IPS-NIHi7 (cell line): ENCODE results near the gene SCUBE1.
A peak's percentile ranks its signal among the peaks of the same experiment; 100 is the strongest.

Source experiments
- DNase-seq: peaks from one replicate; pipeline ENCODE4 v3.0.0; 2012; ENCODE audit warnings: mixed read lengths; ENCODE audit errors: extremely low spot score

SCUBE1 gene

DNA sequence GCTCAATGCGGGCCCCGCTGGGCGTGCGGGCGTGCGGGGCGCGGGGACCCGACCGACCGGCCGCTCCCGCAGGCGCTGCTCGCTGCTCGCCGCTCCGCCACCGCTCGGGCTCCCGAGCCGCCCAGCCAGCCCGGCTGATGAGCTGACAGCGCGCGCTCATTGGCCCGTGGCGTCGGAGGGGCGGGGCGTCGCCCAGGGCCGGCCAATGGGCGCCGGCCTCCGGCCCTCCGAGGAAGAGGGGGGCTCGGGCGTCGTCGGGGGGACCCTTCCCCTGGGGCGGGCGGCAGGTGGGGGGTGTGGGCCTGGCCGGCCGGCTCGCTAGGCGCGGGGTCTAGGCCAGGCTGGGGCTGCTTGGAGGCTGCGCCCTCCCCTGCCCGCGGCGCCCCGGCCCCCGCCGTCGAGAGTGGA, at the start of gene SCUBE1:
TSS of gene SCUBE1 (minus strand) at position 111 of the 408 bp plus-strand sequence. CDS start 111 bp downstream, outside the sequence.
- DNase-seq, result peak; percentile 98

DNA sequence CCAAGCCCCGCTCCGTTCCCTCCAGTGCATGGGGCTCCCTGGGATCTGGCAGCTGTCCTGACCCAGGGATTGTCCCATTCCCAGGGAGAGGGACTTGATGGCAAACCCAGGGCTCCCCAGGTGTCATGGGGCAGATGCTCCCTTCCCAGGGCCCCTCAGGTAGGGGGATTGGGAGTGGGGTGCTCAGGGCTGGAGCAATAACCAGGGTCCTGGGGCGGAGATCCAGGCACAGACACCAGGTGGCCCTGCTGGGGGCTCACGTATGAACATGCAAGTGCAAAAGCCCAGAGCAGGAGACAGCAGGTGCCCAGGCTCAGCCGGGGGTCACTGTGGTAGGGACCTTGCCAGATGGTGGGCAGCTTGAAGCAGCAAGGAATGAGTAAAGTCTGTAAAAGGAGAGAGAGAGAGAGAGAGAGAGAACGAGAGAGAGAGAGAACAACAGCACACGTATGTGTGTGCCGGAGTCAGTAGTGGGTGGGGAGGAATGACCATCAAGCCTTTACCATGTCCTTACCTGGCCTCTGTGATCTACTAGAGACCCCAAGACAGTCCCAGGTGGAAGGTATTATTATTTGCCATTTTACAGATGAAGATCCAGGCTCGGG, 49.3 kb upstream of the SCUBE1 start:
- DNase-seq, result no peak

DNA sequence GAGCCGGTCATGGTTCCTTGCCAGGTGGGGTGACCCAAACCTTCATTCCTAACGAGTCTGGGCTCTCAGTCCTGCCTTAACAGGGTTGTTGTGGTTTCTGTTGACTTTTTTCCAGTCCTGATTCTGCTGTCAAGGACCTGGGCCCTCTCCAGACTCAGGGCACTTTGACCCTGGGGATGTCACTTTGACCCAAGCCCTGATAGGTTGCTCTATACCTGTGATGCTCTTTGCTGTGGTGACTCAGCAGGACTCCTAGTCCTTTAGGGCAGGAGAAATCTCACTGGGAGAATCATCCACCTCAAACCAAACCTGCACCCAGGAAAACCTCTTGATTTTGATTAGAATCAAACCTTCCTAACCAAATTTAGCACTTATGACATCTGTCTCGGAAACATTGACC, 48.1 kb upstream of the SCUBE1 start:
- no peak for DNase-seq

DNA sequence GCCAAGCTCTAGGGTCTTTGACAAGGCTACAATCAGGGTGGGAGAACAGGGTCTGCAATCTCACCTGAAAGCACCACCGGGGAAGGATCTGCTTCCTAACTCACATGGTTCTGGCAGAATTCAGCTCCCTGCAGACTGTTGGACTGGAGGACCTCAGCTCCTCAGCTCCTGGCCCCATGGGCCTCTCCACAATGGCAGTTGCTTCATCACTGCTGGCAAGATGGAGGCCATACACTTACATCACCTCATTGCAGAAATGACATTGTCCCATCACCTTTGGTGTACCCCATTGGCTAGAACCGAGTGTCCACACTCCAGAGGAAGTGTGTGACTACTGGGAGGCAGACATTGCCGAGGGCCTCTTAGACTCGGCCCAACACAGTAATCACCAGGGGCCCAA, 47.7 kb upstream of the SCUBE1 start:
- DNase-seq, result no peak

DNA sequence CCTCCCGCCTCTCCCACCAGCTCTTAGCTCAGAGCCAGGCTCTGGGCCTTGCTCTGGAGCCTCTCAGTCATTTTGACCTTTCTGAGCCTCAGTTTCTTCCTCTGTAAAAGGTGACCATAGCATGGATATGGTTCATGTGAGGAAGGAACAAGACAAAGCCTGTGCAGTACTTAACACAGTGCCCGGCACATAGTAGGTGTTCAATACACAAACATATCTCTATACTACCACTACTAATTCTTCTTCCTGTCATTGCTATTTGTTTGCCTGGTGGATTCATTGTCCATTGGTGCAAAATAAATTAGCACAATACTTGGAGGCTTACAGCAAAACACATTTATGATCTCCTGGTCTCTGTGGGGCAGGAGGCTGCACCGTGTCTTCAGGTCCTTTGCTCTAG, 47.0 kb upstream of the SCUBE1 start:
- no peak for DNase-seq

DNA sequence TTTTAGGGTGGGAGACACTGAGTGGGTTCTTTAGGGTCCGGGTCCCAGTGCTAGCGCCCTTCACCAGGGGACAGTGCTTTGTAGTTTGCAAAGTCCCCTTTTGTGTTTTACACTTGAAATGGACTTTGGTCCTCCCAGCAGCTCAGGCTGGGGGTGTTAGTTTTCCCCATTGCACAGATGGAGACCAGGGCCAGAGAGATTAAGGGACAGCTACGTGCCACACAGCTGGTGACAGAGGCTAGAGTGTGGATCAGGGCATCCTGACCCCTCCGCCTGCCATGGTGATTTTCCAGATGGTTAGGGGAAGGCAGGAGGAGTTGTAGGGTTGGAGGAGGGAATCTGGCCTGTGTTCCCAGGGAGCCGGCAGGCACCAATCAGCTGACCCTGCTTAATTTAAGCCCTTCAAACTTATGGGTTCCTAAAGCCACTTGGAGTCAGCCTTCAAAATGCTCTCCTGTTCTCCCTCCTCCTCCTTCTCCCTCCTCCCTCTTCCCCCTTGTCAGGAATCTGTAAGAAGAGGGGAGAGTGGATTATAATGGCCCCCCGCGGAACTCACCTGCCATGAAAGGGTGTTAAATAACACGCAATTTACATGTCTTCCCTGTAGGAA, 46.2 kb upstream of the SCUBE1 start:
- DNase-seq, result no peak

DNA sequence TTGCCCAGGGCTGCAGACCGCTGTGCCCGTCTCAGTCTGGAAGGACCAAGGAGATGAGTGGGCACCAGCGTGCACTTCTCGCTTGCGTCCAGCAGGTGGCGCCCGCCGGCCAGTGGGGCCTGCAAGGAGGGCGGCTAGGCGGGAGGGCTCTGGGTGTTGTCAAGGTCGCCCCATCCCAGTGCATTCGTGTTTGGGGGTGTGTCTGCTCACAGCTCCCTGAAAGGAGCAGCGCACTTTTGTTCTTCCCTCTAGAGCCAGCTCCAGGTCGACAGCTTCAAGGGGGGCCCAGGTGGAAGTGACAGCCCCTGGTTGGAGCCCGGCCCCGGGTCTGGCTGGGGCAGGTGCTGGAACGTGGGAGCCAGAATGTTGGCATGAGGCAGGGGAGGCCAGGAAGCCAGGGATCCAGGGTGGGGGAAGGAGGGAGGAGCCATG, 45.3 kb upstream of the SCUBE1 start:
- peak; percentile 92 for DNase-seq

DNA sequence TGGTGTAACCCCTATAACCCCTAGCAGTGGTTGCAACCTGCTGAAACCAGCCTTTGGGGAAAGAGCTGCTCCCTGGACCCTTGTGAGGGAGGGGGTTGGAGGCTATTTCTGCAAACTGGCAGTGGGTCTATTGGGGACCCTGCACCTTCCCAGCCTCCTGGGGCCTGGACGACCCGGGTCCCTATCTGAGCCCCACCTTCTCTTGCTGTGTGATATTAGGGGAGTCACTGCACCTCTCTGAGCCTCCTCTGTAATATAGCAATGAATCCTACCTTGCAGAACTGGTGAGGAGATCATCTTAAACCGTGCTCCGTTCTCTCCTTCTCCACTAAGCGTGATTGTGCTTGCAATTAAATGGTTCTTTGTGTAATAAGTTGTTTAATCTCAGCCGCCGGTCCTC, 44.6 kb upstream of the SCUBE1 start:
- no peak for DNase-seq

DNA sequence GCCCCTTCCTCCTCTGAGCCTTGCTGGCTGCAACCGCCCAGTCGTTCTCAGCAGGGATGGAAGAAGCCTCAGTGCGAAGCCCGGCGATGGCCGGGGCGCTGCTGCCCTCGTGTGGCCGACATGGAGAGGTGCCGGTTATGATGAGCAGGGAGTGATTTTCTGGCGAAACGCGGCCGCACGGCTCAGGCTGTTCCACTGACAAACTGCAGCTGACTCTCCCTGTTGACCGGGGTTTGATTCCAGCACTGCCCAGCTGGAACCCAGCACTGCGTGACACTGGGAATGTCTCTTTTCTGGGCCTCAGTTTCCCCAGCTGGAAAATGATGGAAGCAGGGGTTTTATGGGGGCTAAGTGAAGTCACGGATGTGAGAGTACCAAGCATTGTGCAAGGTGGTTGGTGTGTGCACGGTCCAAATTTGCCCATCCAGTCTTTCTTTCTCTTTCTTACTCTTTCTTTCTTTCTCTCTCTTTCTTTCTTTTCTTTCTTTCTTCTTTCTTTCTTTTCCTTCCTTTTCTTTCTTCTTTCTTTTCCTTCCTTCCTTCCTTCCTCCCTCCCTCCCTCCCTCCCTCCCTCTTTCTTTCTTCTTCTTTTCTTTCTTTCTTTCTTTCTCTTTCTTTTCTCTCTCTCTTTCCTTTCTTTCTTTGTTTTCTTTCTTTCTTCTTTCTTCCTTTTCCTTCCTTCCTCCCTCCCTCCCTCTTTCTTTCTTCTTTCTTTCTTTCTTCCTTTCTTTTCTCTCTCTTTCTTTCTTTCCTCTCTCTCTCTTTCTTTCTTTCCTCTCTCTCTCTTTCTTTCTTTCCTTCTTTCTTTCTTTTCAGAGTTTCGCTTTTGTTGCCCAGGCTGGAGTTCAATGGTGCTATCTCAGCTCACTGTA, 42.8 kb upstream of the SCUBE1 start:
- peak; percentile 95 for DNase-seq

DNA sequence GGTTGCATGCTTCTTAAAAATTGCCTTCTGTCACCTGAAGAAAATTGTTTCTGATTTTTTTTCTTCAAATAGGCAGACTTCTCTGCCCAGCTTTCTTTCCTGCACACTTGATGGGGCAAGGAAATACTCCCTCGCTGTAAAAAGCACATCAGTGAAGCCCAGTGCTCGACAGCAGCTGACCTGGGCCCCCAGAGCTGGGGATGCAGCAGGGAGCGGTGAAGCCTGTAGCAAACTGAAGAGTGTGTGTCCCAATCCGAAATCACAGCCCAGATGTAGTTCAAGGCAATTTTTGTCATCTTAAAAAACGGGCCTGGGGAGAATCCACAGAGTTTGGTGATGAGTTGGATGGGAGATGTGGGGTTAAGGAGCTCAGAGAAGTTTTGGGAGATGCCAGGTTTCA, 41.7 kb upstream of the SCUBE1 start:
- DNase-seq, result no peak

DNA sequence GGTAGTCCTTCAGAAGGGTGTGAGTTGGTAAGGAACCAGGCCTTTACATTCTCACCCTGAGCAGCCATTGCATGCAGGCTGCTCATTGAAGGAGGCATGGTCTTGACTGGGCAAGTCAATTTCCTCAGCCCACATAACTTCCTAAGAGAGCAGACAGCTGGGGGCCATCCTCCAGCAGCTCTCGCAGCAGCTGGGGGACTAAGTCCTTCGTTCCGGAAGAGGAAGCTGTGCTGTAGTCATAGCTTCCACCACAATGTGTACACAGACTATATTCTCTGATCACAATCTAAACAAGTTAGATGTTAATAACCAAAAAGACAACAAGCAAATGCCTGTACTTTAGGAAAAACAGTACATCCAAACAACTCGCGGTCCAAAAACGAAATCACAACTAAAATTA, 38.5 kb upstream of the SCUBE1 start:
- DNase-seq, result no peak

DNA sequence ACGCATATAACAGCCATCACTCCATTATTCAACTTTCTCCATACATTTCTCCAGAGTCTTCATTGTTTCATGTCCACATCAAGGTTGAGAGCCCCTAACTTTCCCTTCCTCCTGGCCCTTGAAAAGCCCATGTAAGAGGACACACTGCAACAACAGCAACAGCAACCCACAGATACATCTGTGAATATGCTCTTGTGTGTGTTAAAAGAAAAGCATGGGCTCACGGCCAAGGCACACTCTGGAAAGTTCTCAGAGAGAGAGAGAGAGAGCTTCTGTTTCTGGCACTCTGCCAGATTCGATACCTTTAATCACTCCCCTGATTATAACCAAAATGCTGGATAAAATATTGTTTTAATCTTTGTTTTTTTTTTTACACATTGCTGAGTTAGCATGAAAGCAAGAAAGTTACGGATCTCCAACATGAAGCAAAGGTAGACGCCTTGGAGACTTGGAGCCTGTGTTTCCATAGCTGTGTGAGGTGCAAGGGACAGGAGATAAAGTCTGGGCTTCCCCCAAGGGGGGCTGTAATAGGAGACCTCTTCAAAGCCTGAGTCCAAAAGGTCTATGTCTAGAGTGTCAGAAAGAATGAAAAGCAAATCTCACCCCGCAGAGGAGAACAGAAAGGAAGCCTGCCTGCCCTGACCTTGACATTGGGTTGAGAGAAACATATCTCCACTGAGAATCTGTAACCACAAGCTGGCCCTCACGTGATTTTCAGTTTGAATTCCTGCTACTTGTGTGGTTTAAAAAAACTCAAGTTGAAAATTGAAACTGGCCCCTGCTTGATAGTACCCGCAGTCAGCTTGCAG, 34.9 kb upstream of the SCUBE1 start:
- DNase-seq, result no peak

DNA sequence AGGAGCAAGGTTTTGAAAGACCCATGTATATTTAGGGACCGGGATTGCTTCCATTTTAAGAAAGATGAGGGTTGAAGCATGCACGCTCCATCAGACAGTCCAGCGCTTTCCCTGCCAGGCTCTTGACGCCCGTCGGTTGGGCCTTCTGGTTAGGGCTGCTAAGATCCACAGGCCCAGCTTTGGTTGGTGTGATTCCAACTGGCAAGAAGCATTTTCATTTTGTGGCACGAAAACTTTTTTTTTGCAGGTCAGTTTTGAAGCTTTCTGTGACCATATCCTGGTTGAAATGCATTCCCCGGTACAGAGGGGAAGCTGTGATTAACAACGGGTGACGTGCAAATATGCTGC, 34.4 kb upstream of the SCUBE1 start:
- DNase-seq, result no peak

DNA sequence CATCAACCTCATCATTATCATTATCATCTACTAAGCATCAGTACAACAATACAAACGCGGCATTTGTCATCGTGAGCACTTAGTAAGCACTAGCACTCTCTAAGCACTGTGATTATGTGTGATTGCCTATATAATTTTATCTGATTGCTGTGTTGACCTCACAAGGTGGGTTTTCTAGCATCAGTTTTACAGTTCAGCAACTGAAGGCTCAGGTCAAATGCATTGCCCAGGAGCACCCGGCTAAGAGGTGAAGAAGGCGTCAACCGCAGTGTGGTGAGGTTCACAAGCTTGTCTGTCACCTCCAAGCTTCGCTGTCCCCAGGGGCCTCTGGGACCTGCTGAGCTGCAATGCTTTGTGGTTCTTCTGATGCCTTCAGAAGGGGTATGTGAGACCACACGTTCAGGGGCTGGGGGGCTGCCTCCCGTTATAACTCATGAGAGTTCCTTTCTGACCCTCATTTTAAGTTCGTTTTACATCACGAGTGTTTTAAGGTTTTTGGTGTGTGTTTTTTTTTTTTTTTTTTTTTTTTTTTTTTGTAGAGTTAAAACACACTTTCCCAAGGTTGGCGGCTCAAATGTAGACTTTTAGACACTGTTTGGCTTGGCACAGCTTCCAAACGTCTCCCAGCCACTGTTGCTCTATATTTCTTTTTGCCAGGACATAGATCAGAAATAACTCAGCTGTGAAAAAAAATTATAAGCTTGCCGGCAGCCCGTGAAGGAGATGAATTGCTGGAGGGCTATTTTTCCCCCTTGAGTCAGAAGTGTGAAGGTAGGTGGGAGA, 33.8 kb upstream of the SCUBE1 start:
- DNase-seq, result no peak

DNA sequence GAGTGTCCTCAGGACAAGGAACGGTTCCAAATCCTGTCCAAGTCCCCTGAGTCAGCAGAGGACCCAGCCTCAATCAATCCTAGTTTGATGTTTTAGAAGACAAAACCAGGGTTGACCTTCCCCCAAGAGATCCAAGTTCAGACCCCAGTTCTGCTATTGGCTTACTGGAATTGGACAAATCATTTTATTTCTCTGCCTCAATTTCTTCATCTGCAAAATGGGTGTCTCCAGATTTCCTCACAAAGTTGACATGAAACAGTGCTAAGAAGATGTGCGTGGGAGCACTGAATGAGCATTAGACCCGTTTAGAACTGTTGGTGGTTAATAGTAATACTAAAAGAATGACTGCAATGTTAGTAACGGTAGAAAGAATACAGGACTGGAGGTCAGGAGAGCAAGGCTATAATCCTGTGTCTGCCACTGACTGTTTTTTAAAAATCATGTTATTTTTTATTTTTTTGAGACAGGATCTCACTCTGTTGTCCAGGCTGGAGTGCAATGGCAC, 32.8 kb upstream of the SCUBE1 start:
- no peak for DNase-seq

DNA sequence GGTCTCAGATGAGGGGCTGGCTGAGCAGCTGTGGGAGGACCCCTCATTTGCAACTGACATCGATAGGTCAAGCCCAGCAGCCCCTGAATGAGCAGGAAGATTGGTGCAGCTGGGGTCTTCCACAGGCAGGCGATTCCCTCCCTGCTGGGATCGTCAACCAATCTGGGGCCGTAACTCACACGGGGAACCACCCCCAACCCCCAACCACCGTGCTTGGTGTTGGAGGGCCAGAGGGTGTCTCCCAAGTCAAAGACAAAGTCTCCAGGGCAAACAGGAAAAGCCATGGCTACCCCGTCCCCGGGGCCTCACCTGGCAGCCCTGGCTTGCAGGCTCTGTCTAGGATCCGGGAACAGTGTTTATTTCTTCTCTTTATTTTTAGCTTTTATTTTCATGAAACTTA, 26.9 kb upstream of the SCUBE1 start:
- peak; percentile 54 for DNase-seq

DNA sequence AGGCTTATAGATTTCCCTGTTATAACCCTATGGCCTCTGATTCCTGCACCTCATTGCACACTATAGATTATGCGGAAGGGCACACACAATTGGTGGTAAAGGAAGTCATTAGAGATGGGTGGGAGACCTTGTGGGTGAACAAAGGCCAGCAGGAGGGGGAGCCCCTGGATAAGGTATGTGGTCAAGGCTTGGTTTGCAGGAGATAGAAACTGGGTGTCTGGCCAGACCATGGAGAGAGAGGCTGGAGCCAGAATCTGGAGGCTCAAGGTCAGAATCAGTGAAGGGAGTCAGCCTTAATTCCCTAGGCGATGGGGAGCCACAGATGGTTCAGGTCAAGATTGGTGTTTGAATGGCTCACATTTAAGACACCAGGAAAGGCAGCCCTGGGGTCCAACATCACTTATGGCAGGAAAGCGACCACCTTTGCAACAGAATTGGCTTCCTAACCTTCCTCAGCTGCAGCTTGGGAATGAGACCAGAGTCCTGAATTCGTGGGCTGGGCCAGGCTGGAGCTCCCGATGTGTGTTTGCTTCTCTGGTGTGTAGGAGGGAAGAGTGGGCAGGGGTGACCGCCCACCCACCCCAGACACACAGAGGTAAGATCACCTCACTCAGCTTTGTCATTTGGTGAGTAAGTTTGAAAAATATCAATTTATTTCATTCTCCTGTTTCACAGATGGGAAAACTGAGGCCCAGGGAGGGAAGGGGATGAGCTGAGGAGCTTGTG, 22.7 kb upstream of the SCUBE1 start:
- no peak for DNase-seq

DNA sequence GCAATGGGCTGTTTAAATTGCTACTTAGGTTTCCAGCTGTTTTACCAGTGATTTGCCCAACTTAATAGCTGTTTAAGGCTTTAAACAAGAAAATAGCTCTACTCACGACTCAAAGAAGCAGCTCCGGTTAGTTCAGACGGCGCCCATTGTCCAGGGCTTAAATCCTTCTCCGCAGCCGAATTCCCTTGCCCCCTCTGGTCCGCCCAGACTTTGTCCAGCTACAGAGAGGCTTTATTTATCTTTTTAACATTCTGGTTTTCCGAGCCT, 20.9 kb upstream of the SCUBE1 start:
- no peak for DNase-seq

DNA sequence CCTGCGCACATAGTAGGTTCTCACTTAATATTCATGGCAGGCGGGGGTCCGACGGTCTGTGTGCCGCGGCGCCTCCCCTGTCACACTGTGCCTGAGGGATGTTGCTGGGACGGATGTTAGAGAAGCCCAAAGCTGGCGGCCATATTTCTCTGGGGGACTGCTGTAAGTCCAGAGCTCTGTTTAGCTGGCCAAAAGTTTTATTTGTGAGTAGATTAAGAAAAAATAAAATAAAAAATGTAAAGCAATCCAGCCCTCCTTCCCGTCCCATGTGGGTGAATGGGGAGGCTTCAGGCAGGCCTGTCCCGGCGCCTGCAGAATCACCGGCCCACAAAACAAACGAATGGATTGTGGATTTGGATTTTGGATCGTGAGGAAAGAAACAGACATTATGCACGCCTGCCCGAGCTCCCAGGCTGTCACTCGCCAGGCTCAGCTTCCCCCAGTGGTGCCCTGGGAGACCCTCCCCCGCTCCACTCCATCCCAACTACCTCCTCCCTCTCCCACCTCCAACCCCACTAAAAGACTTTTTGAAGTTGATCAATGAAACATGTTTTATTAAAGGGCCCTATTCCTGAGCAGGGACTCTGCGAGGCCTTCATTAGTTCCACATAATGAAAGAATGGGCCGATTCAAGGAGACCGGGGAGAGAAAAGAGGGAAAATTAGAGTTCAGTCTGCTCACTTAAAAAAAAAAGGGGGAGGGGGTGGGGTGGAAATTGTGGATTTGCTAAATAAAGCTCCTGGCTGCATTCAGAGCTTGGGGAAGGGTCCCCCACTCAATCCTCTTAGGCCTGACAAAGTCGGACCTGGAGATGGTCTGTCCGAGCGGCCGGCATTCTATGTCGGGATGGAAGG, 20.4 kb upstream of the SCUBE1 start:
- no peak for DNase-seq

DNA sequence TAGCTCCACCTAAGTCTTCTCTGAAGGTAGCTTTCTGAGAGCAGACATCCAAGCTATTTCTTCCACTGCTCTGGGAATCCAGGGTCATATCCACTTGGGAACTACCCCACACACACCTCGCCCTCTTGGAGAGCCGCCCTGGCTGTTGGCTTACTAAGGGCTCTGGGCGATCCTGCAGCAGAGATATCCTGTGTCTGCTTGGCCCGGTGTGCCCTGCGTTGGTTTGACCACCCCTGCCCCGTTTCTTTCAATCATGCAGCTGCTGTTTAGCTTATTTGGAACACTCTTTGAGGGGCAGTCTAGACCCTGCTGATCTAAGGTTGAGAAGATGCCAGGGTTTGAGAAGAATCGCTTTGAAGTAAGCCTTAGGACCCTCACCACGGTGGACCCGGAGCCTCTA, 17.4 kb upstream of the SCUBE1 start:
- no peak for DNase-seq
